ENCODE measurements around the gene CSNK1G2.

Gene CSNK1G2

DNA sequence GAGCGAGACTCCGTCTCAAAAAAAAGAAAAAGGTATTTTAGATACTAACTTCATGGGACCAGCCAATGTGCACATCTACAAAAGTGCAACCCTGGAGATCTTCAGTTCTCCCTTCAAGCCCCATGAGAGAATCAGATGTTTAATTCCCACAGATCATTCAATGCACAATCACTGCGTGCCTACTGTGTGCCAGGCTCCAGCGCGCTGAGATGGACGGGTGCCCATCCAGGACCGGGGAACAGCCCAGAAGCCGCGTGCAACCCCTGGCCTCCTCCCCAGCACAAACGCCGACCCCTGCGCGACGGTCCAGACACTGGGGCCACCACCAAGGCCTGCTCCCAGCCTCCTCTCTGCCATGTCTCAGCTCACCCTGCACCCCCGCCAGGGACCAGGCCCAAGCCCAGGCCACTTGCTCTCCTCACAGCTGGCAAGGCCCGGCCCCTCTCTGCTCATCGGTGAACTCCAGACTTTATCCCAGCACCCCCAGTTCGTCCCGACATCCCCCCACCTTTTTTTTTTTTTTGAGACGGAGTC is 69.2 kb downstream of the CSNK1G2 start:
- Mint-ChIP-seq H3K27me3 (ENCODE audit: low read depth) (no peaks in the 10 kb centered on the region), H3K4me3 (no peak overlapping the region), H3K9me3 (no peaks in the 10 kb centered on the region), H3K27ac (no peak overlapping the region), H3K36me3 (ENCODE audit: low read depth) (peaks cover 29% of the 10 kb centered on the region), H3K4me1 (no peaks in the 10 kb centered on the region)
- TF ChIP-seq, protein P1, sequence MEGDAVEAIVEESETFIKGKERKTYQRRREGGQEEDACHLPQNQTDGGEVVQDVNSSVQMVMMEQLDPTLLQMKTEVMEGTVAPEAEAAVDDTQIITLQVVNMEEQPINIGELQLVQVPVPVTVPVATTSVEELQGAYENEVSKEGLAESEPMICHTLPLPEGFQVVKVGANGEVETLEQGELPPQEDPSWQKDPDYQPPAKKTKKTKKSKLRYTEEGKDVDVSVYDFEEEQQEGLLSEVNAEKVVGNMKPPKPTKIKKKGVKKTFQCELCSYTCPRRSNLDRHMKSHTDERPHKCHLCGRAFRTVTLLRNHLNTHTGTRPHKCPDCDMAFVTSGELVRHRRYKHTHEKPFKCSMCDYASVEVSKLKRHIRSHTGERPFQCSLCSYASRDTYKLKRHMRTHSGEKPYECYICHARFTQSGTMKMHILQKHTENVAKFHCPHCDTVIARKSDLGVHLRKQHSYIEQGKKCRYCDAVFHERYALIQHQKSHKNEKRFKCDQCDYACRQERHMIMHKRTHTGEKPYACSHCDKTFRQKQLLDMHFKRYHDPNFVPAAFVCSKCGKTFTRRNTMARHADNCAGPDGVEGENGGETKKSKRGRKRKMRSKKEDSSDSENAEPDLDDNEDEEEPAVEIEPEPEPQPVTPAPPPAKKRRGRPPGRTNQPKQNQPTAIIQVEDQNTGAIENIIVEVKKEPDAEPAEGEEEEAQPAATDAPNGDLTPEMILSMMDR (IDR thresholded peaks at IDR 0.05; ENCODE audit: unreplicated experiment in 3 of 3) = no peak

DNA sequence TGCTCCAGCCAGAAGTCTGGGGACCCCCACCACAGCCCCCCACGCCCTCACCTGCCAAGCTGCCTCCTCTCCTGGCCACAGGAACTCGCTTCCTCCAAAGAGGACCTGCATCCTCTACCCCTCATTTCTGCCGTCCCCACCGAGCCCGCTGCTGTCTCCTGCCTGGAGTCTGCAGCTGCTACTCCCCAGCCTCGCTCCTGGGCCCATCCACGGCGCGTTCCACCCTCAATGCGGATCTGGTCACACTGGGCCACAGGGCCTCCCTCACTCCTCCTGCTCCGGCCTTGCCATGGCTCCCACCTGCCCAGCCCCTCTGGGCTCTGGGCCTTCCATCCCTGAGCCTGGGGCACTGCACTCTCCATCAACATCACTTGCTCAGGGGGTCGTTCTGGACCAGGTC is 70.2 kb downstream of the CSNK1G2 start:
- no peak overlapping the region for H3K4me3 Mint-ChIP-seq
- H3K4me1 Mint-ChIP-seq = no peaks in the 10 kb centered on the region
- peaks cover 29% of the 10 kb centered on the region for H3K36me3 Mint-ChIP-seq (ENCODE audit: low read depth)
- H3K27ac Mint-ChIP-seq = peak overlapping the region in 1 of 3 experiments; percentile 46
- no peaks in the 10 kb centered on the region for H3K9me3 Mint-ChIP-seq
- H3K27me3 Mint-ChIP-seq (ENCODE audit: low read depth) = no peaks in the 10 kb centered on the region
- TF ChIP-seq, protein P1 (IDR thresholded peaks at IDR 0.05; ENCODE audit: unreplicated experiment in 3 of 3) = no peak

DNA sequence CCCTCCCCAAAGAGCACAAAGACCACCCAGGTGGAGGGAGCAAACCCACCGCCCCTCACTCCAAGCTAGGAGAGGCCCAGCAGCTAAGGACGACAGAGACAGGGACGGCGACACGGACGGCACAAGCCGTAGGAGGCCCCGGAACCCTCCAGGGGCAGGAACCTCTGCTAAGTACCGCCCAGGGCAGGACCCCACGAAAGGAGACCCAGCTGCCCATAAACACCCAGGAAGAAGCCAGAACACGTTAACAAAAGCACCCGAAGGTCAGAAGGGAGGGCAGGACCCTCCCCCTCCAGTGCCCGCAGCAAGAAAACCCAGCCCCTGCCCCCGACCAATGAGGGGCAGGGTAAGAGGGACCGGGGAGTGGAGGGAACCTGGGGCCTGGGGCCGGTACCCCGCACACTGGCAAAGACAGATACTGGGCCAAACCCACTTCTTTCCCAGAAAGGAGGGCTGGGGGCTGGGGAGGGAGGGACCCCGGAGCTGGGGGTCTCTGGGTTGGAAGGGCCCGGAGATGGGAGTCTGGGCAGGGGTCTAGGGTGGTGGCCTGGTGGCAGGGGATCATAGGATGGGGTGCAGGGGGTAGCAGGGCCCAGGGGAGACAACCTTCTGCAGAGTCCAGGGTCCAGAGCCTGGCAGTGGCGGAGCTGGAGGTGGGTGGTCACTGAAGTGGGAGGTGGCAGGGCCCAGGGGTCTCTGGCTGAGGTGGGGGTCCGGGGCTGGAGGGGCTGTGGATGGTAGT is 72.1 kb downstream of the CSNK1G2 start:
- H3K27me3 Mint-ChIP-seq (ENCODE audit: low read depth) = no peaks in the 10 kb centered on the region
- no peaks in the 10 kb centered on the region for H3K4me1 Mint-ChIP-seq
- no peaks in the 10 kb centered on the region for H3K9me3 Mint-ChIP-seq
- peaks cover 26% of the 10 kb centered on the region for H3K36me3 Mint-ChIP-seq (ENCODE audit: low read depth)
- H3K4me3 Mint-ChIP-seq = peak overlapping the region; percentile 74 to 83 (median 81)
- TF ChIP-seq, protein P1 (IDR thresholded peaks at IDR 0.05; ENCODE audit: unreplicated experiment in 3 of 3) = no peak
- H3K27ac Mint-ChIP-seq = peak overlapping the region in 1 of 3 experiments; percentile 66

DNA sequence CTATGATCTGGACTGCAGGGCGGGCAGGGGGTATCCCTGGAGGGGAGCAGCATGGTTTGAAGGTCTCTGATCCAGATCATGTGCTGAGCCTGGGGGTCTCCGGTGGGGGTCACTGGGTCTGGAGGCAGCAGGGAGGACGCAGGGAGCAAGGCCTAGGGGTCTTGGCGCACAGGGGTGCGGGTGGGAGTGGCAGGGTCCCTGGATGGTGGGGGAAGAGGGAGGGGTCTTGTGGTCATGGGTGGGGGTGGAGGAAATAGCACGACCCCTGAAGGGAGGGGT is 72.7 kb downstream of the CSNK1G2 start:
- Mint-ChIP-seq H3K27ac (no peak overlapping the region), H3K9me3 (no peaks in the 10 kb centered on the region), H3K4me1 (no peaks in the 10 kb centered on the region), H3K4me3 (peak overlapping the region; percentile 57 to 74 (median 63)), H3K36me3 (ENCODE audit: low read depth) (peaks cover 25% of the 10 kb centered on the region), H3K27me3 (ENCODE audit: low read depth) (no peaks in the 10 kb centered on the region)
- TF ChIP-seq, protein P1 (IDR thresholded peaks at IDR 0.05; ENCODE audit: unreplicated experiment in 3 of 3) = no peak

DNA sequence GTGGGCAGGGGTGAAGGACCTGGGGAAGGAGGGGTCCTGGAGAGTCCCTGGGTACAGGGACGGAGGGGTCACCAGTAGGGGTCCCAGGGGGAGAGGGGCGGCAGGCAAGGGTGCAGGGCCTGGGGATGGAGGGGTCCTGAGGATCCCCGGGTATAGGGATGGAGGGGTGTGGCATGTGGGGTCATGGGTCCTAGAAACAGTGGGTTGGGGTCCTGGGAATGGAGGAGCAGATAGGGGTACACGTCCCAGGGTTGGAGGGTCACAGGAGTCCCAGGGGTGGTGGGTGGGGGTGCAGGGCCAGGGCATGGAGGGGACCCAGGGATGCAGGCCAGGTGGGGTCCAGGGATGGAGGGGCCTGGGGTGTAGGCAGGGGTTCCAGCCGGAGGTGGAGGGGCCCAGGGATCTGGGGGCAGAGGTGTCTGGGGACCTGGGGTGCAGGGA is 73.2 kb downstream of the CSNK1G2 start:
- peak overlapping the region; percentile 57 to 74 (median 63) for H3K4me3 Mint-ChIP-seq
- H3K27me3 Mint-ChIP-seq (ENCODE audit: low read depth) = no peaks in the 10 kb centered on the region
- no peak overlapping the region for H3K27ac Mint-ChIP-seq
- H3K4me1 Mint-ChIP-seq = no peaks in the 10 kb centered on the region
- TF ChIP-seq, protein P1 (IDR thresholded peaks at IDR 0.05; ENCODE audit: unreplicated experiment in 3 of 3) = no peak
- H3K36me3 Mint-ChIP-seq (ENCODE audit: low read depth) = peaks cover 23% of the 10 kb centered on the region
- H3K9me3 Mint-ChIP-seq = no peaks in the 10 kb centered on the region
